ENCODE data around the gene CLDN15. TPM values are rescaled to one million over a fixed set of nuclear protein-coding genes. Genes with fewer than 3 reads are reported as not detected.

CLDN15 gene
- polyA plus RNA-seq, 1 experiment = 3.7 TPM

GRCh38 chr7:101198476-101198875, 39.1 kb downstream of the CLDN15 start:
- POLR2A ChIA-PET = no interaction called here
- TF ChIP-seq, protein P1, sequence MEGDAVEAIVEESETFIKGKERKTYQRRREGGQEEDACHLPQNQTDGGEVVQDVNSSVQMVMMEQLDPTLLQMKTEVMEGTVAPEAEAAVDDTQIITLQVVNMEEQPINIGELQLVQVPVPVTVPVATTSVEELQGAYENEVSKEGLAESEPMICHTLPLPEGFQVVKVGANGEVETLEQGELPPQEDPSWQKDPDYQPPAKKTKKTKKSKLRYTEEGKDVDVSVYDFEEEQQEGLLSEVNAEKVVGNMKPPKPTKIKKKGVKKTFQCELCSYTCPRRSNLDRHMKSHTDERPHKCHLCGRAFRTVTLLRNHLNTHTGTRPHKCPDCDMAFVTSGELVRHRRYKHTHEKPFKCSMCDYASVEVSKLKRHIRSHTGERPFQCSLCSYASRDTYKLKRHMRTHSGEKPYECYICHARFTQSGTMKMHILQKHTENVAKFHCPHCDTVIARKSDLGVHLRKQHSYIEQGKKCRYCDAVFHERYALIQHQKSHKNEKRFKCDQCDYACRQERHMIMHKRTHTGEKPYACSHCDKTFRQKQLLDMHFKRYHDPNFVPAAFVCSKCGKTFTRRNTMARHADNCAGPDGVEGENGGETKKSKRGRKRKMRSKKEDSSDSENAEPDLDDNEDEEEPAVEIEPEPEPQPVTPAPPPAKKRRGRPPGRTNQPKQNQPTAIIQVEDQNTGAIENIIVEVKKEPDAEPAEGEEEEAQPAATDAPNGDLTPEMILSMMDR (IDR thresholded peaks at IDR 0.05; ENCODE audit: insufficient read depth, low read depth, low read length) = no peak
- CTCF ChIA-PET = interaction anchor here (0.9 to 1.4 kb wide), 2 partner anchors 56 to 132 kb away, joined by 3 to 4 read pairs; no protein-coding TSS in a partner anchor
- Histone ChIP-seq H3K27me3 (ENCODE audit: control insufficient read depth, insufficient read depth, low read length) (peaks cover 19% of the 10 kb centered on the region), H3K36me3 (ENCODE audit: control insufficient read depth, insufficient read depth, low read length) (no peaks in the 10 kb centered on the region), H3K4me3 (ENCODE audit: low read depth, low read length) (no peak overlapping the region)
- DNase-seq (ENCODE audit: low read depth) = no peak

- Histone ChIP-seq H3K36me3 (ENCODE audit: control insufficient read depth, insufficient read depth, low read length) (no peaks in the 10 kb centered on the region), H3K27me3 (ENCODE audit: control insufficient read depth, insufficient read depth, low read length) (peaks cover 18% of the 10 kb centered on the region), H3K4me3 (ENCODE audit: low read depth, low read length) (no peak overlapping the region)
- TF ChIP-seq, protein P1 (IDR thresholded peaks at IDR 0.05; ENCODE audit: insufficient read depth, low read depth, low read length) = no peak
- POLR2A ChIA-PET = no interaction called here
- CTCF ChIA-PET = interaction anchor here (1.4 kb wide), 1 partner anchor 132 kb away, joined by 4 read pairs; no protein-coding TSS in a partner anchor
- no peak for DNase-seq (ENCODE audit: low read depth)
These were observed 39.6 kb downstream of the CLDN15 start for GRCh38 chr7:101197991-101198390.

DNA sequence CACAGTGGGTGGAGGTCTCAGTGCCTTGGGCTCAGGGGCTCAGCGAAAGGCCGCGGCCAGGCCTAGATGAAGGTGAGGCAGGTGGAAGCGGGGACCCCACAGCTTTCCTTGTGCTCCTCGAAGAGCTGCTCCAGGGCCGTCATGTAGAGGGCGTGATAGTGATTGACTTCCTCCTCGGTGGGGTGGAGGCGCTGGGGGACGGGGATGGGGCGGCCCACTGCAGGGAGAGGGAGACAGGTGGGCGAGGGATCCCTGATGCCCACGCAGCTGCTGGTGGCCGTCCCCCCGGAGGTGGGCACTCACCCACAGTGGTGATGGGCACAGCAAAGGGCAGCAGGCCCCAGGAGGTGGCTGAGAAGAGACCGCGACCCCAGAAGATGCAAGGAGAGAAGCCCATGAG, 41.7 kb downstream of the CLDN15 start:
- Histone ChIP-seq H3K36me3 (ENCODE audit: control insufficient read depth, insufficient read depth, low read length) (no peaks in the 10 kb centered on the region), H3K4me3 (ENCODE audit: low read depth, low read length) (no peak overlapping the region), H3K27me3 (ENCODE audit: control insufficient read depth, insufficient read depth, low read length) (peaks cover 7% of the 10 kb centered on the region)
- no peak for DNase-seq (ENCODE audit: low read depth)
- CTCF ChIA-PET = interaction anchor here (0.7 to 7.8 kb wide), 5 partner anchors 12 to 86 kb away, joined by 3 to 158 read pairs (median 3); partner anchors contain the start of gene VGF
- POLR2A ChIA-PET = no interaction called here
- TF ChIP-seq, protein P1 (IDR thresholded peaks at IDR 0.05; ENCODE audit: insufficient read depth, low read depth, low read length) = no peak

DNA sequence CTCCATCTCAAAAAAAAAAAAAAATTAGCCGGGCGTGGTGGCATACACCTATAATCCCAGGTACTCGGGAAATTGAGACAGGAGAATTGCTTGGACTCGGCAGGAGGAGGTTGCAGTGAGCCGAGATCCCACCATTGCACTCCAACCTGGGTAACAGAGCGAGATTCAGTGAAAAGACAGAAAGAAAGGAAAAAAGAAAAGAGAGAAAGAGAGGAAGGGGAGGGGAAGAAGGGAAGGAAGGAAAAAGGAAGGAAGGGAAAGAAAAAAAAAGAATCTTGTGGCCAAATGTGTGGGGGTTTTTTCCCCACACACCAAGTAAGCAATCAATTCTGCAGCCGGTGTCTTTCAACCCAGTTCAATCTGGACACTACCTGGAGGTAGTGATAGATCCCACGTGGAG, 48.5 kb downstream of the CLDN15 start:
- H3K36me3 ChIP-seq (ENCODE audit: control insufficient read depth, insufficient read depth, low read length) = no peaks in the 10 kb centered on the region
- peaks cover 1% of the 10 kb centered on the region for H3K27me3 ChIP-seq (ENCODE audit: control insufficient read depth, insufficient read depth, low read length)
- POLR2A ChIA-PET = no interaction called here
- TF ChIP-seq, protein P1 (IDR thresholded peaks at IDR 0.05; ENCODE audit: insufficient read depth, low read depth, low read length) = no peak
- H3K4me3 ChIP-seq (ENCODE audit: low read depth, low read length) = no peak overlapping the region
- no peak for DNase-seq (ENCODE audit: low read depth)
- CTCF ChIA-PET = interaction anchor here (1.4 to 7.8 kb wide), 2 partner anchors 45 to 46 kb away, joined by 4 to 158 read pairs; no protein-coding TSS in a partner anchor

GRCh38 chr7:101186844-101187428, 50.7 kb downstream of the CLDN15 start:
- POLR2A ChIA-PET = no interaction called here

More at GRCh38 chr7:101186844-101187428, 50.7 kb downstream of the CLDN15 start:
- Histone ChIP-seq H3K36me3 (ENCODE audit: control insufficient read depth, insufficient read depth, low read length) (no peaks in the 10 kb centered on the region), H3K27me3 (ENCODE audit: control insufficient read depth, insufficient read depth, low read length) (peaks cover 1% of the 10 kb centered on the region; the same call in 1 of the 2 replicates), H3K4me3 (ENCODE audit: low read depth, low read length) (no peak overlapping the region)
- DNase-seq (ENCODE audit: low read depth) = no peak
- TF ChIP-seq, protein P1 (IDR thresholded peaks at IDR 0.05; ENCODE audit: insufficient read depth, low read depth, low read length) = no peak
- CTCF ChIA-PET = interaction anchor here (0.7 to 0.9 kb wide), 2 partner anchors 17 to 96 kb away, joined by 3 to 4 read pairs; no protein-coding TSS in a partner anchor
